ENCODE data around the gene ALCAM.

DNA sequence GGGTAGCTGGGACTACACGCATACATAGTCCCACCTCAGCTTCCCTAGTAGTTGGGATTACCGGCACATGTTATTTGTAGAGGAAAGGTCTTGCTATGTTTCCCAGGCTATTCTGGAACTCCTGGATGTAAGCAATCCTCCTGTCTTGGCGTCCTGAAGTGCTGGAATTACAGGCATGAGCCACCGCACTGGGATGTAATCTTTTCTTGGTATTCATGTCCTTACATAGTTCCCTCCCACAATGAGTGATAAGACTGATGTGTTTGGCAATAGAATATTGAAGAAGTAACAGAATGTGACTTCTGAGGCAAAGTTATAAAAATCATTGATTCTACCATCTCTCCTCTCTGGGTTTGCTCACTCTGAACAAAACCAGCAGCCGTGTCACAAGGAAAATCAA is 22.7 kb upstream of the ALCAM start:
- TF ChIP-seq ZNF274 (IDR thresholded peaks at IDR 0.05; ENCODE audit: low read depth, low read length), result no peak
- TF ChIP-seq SUZ12 (IDR thresholded peaks at IDR 0.05; ENCODE audit: extremely low read depth, insufficient read depth, insufficient read length), result no peak

Measured in NT2/D1 (cell line).